ENCODE results near the gene TGM1.

TGM1 gene

GRCh38 chr14:24292118-24292807 is 29.3 kb upstream of the TGM1 start:
- no peak for DNase-seq (ENCODE audit: low spot score)

GRCh38 chr14:24291446-24292117 is 28.6 kb upstream of the TGM1 start:
- DNase-seq (ENCODE audit: low spot score): no peak

- DNase-seq (ENCODE audit: low spot score): no peak
Measured at GRCh38 chr14:24290746-24291145, 27.8 kb upstream of the TGM1 start.

- no peak for DNase-seq (ENCODE audit: low spot score)
Measured at GRCh38 chr14:24289649-24290280, 26.8 kb upstream of the TGM1 start.

GRCh38 chr14:24286996-24287395 is 24.0 kb upstream of the TGM1 start:
- no peak for DNase-seq (ENCODE audit: low spot score)

GRCh38 chr14:24285351-24285750 is 22.4 kb upstream of the TGM1 start:
- DNase-seq (ENCODE audit: low spot score): no peak

- no peak for DNase-seq (ENCODE audit: low spot score)
Measured at GRCh38 chr14:24284501-24285035, 21.6 kb upstream of the TGM1 start.

- no peak for DNase-seq (ENCODE audit: low spot score)
Measured at GRCh38 chr14:24283796-24284460, 21.0 kb upstream of the TGM1 start.

GRCh38 chr14:24282736-24283135 is 19.8 kb upstream of the TGM1 start:
- no peak for DNase-seq (ENCODE audit: low spot score)

GRCh38 chr14:24281636-24282035 is 18.7 kb upstream of the TGM1 start:
- no peak for DNase-seq (ENCODE audit: low spot score)

GRCh38 chr14:24280797-24281460 is 18.0 kb upstream of the TGM1 start:
- DNase-seq (ENCODE audit: low spot score): no peak

GRCh38 chr14:24279301-24280186 is 16.6 kb upstream of the TGM1 start:
- no peak for DNase-seq (ENCODE audit: low spot score)

GRCh38 chr14:24278424-24278823 is 15.4 kb upstream of the TGM1 start:
- no peak for DNase-seq (ENCODE audit: low spot score)

GRCh38 chr14:24277606-24278321 is 14.8 kb upstream of the TGM1 start:
- DNase-seq (ENCODE audit: low spot score): no peak

GRCh38 chr14:24277071-24277470 is 14.1 kb upstream of the TGM1 start:
- DNase-seq (ENCODE audit: low spot score): no peak

- DNase-seq (ENCODE audit: low spot score): no peak
Measured at GRCh38 chr14:24274101-24274543, 11.1 kb upstream of the TGM1 start.

GRCh38 chr14:24273422-24273998 is 10.5 kb upstream of the TGM1 start:
- DNase-seq (ENCODE audit: low spot score): no peak

- no peak for DNase-seq (ENCODE audit: low spot score)
Measured at GRCh38 chr14:24272467-24272866, 9.5 kb upstream of the TGM1 start.

- no peak for DNase-seq (ENCODE audit: low spot score)
Measured at GRCh38 chr14:24271834-24272263, 8.9 kb upstream of the TGM1 start.

Data from ecto neural progenitor cell (in vitro differentiated cells).